DMS153 treated with DMSO at 0.1 percent for 48 hours (cell line): Measurements from ENCODE around the gene LMTK2.

ENCODE experiments used
- DNase-seq: peaks from one replicate; lab custom pipeline; 2025; ENCODE audit not compliant: unreplicated experiment; lab: John Stamatoyannopoulos, UW

Gene LMTK2

GRCh38 chr7:98200364-98200763 lies 93.7 kb downstream of the LMTK2 start:
- DNase-seq: no peak

GRCh38 chr7:98202367-98203195 lies 95.9 kb downstream of the LMTK2 start:
- DNase-seq: no peak

- DNase-seq: no peak
Measured at GRCh38 chr7:98203261-98203963, 96.8 kb downstream of the LMTK2 start.

GRCh38 chr7:98203964-98204605 lies 97.4 kb downstream of the LMTK2 start:
- DNase-seq: no peak

GRCh38 chr7:98204670-98205069 lies 98.0 kb downstream of the LMTK2 start:
- no peak for DNase-seq

GRCh38 chr7:98205162-98205845 lies 98.6 kb downstream of the LMTK2 start:
- DNase-seq: no peak

- no peak for DNase-seq
Measured at GRCh38 chr7:98206451-98207330, 100.0 kb downstream of the LMTK2 start.

GRCh38 chr7:98209166-98209920 lies 102.7 kb downstream of the LMTK2 start:
- DNase-seq: no peak

GRCh38 chr7:98210513-98211220 lies 104.0 kb downstream of the LMTK2 start:
- peak; percentile 37 for DNase-seq

GRCh38 chr7:98211221-98211675 lies 104.6 kb downstream of the LMTK2 start, which contains the start of gene BHLHA15:
BHLHA15 (plus strand) TSS chr7:98211439; CDS start chr7:98212310, 871 bp downstream.
- no peak for DNase-seq

GRCh38 chr7:98211676-98212531 lies 105.2 kb downstream of the LMTK2 start:
- DNase-seq: no peak

- DNase-seq: no peak
Measured at GRCh38 chr7:98212532-98213041, 105.9 kb downstream of the LMTK2 start.

- DNase-seq: no peak
Measured at GRCh38 chr7:98213296-98213887, 106.7 kb downstream of the LMTK2 start.

- DNase-seq: no peak
Measured at GRCh38 chr7:98213888-98214810, 107.5 kb downstream of the LMTK2 start.

GRCh38 chr7:98214811-98215321 lies 108.2 kb downstream of the LMTK2 start:
- DNase-seq: no peak
